HG03064 (cell line): ENCODE measurements around the gene INTS1.

Source experiments
- ATAC-seq: cut with Tn5 transposase; IDR thresholded peaks from one replicate; pipeline ENCODE4 v1.9.1; 2021; ENCODE audit warnings: low read depth; ENCODE audit not compliant: unreplicated experiment

Gene INTS1

GRCh38 chr7:1543826-1544177, 39.6 kb upstream of the INTS1 start:
- ATAC-seq = no peak

DNA sequence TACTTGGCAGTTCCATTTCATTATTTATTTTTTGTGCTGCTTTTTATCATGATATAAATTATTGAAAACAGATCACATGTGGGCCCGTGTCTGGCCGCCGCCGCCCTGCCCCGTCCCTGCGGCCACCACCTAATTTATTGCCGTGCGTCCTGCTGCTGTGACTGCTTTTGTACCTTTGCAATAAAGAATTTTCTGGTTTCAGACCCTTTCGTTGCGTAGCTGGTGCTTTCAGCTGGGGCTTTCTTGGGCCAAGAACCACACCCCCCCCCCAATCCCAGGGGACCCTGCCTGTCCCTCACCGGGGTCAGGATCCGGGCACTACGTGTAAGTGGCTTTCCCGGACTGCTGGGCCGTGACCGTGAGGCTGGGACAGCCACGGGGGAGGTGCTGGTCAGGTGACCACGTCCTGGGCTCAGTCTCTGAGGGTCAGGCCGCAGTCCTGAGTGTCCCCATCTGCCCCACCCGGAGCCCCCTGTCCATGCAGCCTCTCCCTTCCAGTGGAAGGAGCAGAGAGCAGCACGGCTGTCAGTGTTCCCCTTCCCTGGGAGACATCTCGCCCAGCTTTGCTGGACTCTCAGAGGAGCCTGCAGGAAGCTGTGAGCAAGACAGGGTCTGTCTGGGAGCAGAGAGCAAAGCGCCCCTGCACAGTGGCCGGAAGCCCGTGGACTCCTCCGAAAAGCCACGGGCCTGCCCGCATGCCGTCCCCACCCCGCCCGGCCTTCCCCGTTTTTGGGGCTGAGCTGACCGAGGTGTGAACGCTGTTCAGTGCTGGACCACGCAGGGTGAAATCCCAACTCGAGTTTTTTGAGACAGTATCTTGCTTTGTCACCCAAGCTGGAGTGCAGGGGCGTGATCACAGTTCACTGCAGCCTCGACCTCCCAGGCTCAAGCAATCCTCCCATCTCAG, 38.9 kb upstream of the INTS1 start:
- no peak for ATAC-seq

DNA sequence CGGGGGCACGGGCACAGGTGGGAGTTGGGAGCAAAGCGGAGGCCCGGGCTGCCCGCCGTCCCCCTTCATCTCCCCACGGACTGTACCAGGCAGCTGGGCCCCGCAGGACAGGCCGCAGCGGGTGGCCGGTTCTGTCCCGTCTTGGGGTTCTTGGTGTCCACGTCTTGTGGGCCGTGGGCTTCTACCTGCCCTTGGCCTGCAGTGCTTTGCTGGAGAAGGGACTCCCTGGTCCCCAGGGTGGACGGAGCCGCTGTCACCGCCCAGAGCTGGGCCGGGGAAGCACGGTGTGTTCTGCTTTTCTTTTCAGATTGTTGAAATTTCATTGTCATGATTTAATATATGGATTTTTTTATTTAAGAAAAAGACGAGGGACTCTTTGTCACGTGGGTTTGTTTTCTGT, 38.1 kb upstream of the INTS1 start:
- no peak for ATAC-seq

- no peak for ATAC-seq
These were observed 37.4 kb upstream of the INTS1 start for GRCh38 chr7:1541431-1542162.

- no peak for ATAC-seq
These were observed 36.6 kb upstream of the INTS1 start for GRCh38 chr7:1540776-1541271.

DNA sequence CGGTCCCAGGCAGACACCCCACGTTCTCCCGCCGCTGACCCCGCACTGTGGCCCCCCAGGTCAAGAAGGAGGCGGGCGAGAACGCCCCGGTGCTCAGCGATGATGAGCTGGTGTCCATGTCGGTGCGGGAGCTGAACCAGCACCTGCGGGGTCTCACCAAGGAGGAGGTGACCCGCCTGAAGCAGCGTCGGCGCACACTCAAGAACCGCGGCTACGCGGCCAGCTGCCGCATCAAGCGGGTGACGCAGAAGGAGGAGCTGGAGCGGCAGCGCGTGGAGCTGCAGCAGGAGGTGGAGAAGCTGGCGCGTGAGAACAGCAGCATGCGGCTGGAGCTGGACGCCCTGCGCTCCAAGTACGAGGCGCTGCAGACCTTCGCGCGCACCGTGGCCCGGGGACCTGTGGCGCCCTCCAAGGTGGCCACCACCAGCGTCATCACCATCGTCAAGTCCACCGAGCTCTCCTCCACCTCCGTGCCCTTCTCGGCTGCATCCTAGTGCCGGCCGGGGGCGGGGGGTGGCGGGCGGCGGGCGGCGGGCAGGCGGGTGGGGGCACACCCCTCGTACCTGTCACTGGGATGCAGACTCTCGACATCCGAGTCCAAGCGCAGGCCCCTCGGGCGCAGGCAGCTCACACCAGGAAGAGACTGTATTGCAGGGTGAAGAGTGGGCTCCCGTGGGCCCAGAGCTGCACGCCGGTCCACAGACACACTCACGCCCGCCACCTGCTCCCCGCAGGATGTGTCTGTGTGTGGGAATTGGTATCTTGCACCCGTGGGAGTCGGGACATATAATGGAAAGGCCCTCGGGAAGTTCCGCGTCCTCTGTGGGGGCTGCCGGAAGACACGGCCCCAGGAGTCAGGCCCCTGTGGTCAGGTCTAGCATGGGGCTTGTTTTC, 35.9 kb upstream of the INTS1 start:
- ATAC-seq = no peak

GRCh38 chr7:1539181-1539881, 35.1 kb upstream of the INTS1 start:
- no peak for ATAC-seq

DNA sequence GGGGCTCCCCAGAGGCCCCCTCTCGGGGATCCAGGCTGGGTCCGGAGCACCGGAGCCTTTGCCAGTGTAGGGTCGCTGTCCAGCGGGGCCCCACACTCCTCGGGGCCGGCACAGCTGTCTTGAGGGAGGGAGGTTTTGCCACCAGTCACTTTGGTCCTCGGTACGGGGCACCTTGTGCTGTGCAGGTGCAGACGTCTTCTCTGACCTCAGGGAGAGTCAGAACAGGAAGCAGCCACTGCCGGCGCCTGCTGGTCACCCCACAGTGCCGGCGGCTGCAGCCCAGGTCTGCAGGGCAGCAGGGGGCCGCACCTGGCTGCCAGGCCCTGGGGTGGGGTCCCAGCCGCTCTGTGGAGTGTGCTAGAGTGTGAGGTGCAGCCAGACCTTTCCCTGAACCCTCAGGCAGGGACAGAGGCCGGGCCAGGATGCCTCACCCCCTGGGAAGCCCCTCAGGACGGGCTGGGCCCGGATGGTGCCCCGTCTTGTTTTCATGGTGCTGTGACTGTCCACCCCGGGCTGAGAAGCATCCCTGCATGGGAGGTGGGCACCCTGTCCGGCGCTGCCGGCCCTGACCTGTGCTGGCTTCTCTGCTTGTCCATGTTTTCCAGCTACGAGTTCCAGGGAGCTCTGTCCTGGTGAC, 34.5 kb upstream of the INTS1 start:
- no peak for ATAC-seq

- ATAC-seq = no peak
These were observed 33.6 kb upstream of the INTS1 start for GRCh38 chr7:1537535-1538412.

DNA sequence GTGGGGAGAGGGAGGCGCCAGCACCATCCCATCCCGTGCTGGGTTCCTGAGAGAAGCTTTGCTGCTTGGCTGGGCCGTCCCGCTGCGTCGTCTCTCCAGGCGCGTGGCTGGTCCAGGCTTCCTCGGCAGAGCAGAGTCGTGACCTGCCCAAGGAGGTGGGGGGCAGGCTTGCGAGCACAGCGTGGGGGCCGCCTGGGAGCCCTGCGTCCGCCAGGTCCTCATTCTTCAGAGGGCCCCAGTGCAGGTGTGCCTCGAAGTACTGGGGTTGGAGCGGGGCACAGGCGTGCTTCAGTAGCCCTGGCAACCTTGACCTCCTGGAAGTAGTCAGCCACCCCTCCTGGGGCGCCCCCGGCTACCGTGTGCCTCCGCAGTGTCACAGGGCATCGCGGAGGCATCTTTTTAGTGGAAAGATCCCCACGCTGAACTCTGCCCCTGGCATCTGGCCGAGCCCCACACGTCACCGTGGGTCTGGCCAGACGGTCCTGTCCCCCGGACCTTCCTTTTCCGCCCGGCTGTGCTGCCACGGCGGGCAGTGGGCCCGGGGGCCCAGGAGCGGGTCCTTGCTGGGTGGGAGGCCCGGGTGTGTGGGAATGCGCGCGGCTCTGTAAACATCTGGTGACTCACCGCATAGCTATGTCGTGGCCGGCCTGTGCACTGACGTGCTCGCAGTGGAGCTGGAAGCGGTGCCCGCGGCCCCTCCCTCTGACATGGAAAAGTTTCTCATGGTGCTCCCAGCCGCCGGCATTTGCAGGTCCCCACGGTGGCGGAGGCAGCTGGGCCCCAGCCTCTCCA, 32.8 kb upstream of the INTS1 start:
- no peak for ATAC-seq

DNA sequence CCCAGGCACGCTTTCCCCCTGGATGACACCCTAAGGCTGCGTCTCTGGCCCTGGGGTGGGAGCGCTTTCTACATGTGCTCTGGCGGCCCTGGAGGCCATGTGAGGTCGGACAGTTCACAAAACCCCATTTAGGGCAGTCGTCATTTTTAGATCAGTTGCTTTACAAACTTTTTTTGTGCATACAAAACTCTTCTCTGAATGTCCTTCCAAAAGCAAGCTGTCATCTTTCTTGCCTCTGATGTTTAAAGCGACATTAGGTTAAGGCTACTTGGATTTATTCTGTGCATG, 32.2 kb upstream of the INTS1 start:
- ATAC-seq = no peak

DNA sequence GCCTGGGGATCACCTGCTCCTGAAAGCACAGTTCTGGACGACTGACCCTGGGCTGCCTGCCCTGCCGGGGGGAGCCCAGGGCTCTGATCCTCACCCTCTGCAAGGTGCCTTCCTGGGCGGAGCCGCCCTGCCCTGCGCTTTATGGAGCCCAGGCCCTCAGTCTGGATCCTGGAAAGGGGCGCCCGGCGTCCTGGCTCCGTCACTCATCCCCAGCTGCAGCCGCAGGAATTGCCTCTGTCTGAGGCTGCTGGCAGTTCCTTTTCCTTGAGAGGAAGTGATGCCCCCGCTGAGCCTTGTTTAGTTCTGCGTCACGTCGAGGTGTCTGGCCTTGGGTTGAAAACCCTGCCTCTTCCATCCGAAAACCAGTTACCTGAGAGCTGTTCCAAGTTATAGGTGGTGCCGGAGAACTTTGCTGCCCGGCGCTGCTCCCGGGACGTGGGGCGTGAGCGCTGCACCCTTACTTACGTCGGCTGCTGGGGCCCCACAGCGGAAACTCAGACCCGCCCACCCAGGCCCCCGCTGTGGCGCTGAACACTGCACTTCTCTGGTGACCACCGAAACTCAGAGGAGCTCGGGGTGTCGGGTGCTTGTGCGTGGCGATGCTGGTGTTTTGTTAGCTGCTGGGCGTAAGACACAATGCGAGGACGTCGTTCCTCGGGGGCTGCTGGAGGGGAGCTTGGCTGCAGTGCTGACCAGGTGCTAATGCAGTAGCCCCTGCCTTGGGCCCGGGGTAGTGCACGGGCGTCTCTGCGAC, 31.7 kb upstream of the INTS1 start:
- ATAC-seq = no peak

- no peak for ATAC-seq
These were observed 30.9 kb upstream of the INTS1 start for GRCh38 chr7:1535100-1535458.

DNA sequence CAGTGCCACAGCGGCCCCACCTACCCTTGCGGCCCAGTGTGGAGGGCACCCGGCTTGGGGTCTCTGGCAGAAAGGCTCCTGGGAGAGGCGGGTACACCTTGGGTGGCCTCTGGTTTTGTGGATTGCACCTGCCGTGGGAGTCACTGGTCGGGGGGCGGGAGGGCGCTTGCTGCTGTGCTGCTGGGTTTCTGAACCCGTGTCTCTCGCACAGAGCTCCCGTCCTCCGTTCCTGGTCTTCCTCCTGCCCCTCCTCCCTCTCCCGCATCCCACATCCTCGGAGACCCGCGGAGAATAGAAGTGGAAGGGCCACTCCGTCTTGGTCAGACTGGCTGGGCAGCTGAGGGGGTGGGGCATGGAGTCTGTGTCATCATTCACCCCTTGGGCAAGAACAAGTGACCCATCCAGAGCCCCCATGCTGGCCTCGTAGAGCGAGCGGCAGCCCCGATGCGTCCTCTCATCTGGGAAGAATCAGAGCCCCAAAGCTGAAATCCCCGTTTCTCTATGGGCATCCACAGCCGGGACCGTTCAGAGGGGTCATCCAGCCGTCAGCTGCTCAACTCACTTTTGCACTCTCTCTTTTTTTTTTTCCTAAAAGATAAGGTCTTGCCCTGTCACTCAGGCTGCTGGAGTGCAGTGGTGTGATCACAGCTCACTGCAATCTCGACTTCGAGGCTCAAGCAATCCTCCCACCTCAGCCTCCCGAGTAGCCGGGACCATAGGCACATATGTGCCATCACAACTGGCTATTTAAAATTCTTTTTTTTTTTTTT, 30.3 kb upstream of the INTS1 start:
- ATAC-seq = no peak

- ATAC-seq = peak; percentile 52
These were observed 29.5 kb upstream of the INTS1 start for GRCh38 chr7:1533547-1534329.

- no peak for ATAC-seq
These were observed 29.0 kb upstream of the INTS1 start for GRCh38 chr7:1533255-1533546.
